ENCODE data around the gene HMGA1. TPM values are rescaled to one million over a fixed set of nuclear protein-coding genes. Genes with fewer than 3 reads are reported as not detected.
A peak's percentile ranks its signal among the peaks of the same experiment; 100 is the strongest.

Gene HMGA1
- total RNA-seq, 6 donors from 2014 or later: 19.9 to 91.5 (median 58.9) TPM

DNA sequence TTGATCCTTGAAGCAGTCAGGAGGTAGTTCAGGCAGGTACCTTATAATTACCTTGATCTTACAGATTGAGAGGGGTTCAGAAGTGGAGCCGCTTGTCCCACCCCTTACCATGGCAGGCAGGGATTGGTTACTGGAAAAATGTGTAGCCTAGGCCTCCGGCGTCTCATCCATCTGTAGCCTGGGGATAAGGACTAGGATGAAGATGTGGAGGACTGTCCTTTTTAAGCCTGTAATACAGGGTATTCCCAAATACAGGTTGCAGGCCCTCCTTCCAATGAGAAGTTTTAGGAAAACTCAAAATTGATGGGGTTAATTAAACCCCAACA lies 2.8 kb downstream of the HMGA1 start:
- TF ChIP-seq CTCF (IDR thresholded peaks at IDR 0.05) (no peak), POLR2A (IDR thresholded peaks at IDR 0.05) (no peak), EP300 (IDR thresholded peaks at IDR 0.05) (no peak), POLR2AphosphoS5 (IDR thresholded peaks at IDR 0.05) (no peak)
- Histone ChIP-seq H3K4me1 (peaks cover 28 to 48% (median 37%) of the 10 kb centered on the region in 4 donors), H3K36me3 (peaks cover 0 to 20% (median 5%) of the 10 kb centered on the region in 4 donors), H3K9me3 (no peaks in the 10 kb centered on the region), H3K4me3 (no peak overlapping the region), H3K27me3 (no peaks in the 10 kb centered on the region), H3K27ac (no peak overlapping the region)
- no peak for DNase-seq
- no peak for ATAC-seq (ENCODE audit: low FRiP score in 2 of 2)
- WGBS, 2 donors: 86 to 95% methylated on average over 3 of the region's 3 CpGs

DNA sequence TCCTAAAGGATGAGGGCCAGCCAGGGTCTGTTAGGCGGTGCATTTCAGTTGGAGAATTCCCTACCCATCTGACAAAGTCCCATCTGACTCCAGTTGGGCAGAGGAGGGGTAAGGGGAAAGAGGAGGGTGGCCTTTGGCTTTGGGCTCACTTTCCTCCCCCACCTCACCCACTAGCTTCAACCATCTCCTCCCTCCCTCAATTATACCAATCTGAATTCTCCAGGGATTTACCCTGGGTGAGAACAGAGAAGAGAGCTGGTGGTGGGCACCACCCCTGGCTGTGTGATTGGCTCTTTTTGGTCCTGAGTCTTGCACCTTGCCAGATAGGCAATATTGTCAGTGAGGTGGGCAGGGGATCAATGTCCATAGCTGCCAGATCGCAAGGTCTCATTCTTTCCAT lies 3.2 kb downstream of the HMGA1 start:
- H3K36me3 ChIP-seq: peaks cover 0 to 20% (median 5%) of the 10 kb centered on the region in 4 donors
- TF ChIP-seq CTCF (IDR thresholded peaks at IDR 0.05): no peak
- TF ChIP-seq EP300 (IDR thresholded peaks at IDR 0.05): no peak
- no peak for DNase-seq
- whole genome bisulfite sequencing, 2 donors: 90 to 100% methylated on average over 2 of the region's 2 CpGs
- no peak for ATAC-seq (ENCODE audit: low FRiP score in 2 of 2)
- no peaks in the 10 kb centered on the region for H3K9me3 ChIP-seq
- peaks cover 31 to 49% (median 41%) of the 10 kb centered on the region in 4 donors for H3K4me1 ChIP-seq
- H3K27ac ChIP-seq: no peak overlapping the region
- no peak overlapping the region for H3K4me3 ChIP-seq
- H3K27me3 ChIP-seq: no peaks in the 10 kb centered on the region

DNA sequence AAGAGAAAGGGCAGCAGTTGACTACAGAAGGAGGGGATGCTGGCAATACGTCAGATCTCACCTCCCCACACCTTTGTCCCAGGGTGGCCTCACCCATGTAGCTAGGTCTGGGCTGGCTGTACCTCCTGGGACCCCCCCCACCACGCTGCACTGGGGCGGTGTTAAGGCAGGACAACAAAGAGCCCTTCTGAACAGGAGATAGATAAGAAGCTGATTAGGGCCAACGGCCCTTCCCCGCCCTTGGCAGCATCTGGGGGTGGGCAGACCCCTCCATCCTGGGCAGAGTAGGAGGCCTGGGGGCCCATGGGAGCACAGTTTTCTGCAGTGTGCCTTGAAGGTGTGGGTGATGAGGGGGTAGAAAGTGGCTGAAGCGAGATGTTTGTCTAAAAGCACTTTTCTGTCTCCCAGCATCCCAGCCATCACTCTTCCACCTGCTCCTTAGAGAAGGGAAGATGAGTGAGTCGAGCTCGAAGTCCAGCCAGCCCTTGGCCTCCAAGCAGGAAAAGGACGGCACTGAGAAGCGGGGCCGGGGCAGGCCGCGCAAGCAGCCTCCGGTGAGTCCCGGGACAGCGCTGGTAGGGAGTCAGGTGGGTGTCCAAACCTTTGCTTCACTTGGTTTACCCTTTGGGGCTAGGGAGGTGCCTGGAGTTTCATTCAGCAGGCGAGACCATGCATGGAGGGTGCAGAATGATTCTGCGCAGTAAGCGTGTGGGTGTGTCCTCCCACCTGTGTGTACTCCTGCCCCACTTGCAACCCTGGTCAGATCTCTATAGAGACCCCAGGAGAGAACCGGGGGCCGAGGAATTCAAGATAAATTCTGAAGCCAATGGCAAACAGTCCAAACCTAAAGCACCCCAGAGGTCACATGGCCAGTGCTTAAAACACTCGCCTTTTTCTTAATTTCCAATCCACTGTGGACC lies 3.9 kb downstream of the HMGA1 start:
- H3K27me3 ChIP-seq: no peaks in the 10 kb centered on the region
- DNase-seq (peak in 1 of 2 donors; percentile 56), ATAC-seq (ENCODE audit: low FRiP score in 2 of 2) (no peak)
- H3K4me3 ChIP-seq: no peak overlapping the region
- H3K9me3 ChIP-seq: no peaks in the 10 kb centered on the region
- 86 to 92% methylated on average over 22 of the region's 22 CpGs for WGBS, 2 donors
- H3K36me3 ChIP-seq: peaks cover 0 to 20% (median 5%) of the 10 kb centered on the region in 4 donors
- peaks cover 28 to 44% (median 39%) of the 10 kb centered on the region in 4 donors for H3K4me1 ChIP-seq
- TF ChIP-seq EP300 (IDR thresholded peaks at IDR 0.05) (no peak), POLR2AphosphoS5 (IDR thresholded peaks at IDR 0.05) (no peak), CTCF (IDR thresholded peaks at IDR 0.05) (no peak), POLR2A (IDR thresholded peaks at IDR 0.05) (no peak)
- H3K27ac ChIP-seq: no peak overlapping the region

GRCh38 chr6:34241351-34242215 lies 4.9 kb downstream of the HMGA1 start:
- no peak overlapping the region for H3K4me3 ChIP-seq
- H3K4me1 ChIP-seq: peaks cover 19 to 35% (median 31%) of the 10 kb centered on the region in 4 donors
- no peak for TF ChIP-seq POLR2AphosphoS5 (IDR thresholded peaks at IDR 0.05)
- TF ChIP-seq CTCF (IDR thresholded peaks at IDR 0.05): no peak
- no peak for TF ChIP-seq POLR2A (IDR thresholded peaks at IDR 0.05)
- no peak for TF ChIP-seq EP300 (IDR thresholded peaks at IDR 0.05)
- DNase-seq: no peak
- no peaks in the 10 kb centered on the region for H3K27me3 ChIP-seq
- H3K36me3 ChIP-seq: peaks cover 0 to 22% (median 5%) of the 10 kb centered on the region in 4 donors
- H3K9me3 ChIP-seq: no peaks in the 10 kb centered on the region
- 93 to 94% methylated on average over 12 to 13 of the region's 13 CpGs for WGBS, 2 donors
- no peak overlapping the region for H3K27ac ChIP-seq
- no peak for ATAC-seq (ENCODE audit: low FRiP score in 2 of 2)

Measured in upper lobe of left lung (tissue), 6 donors.